GM23338 (cell line): ENCODE results near the gene A2ML1. TPM values are rescaled to one million over a fixed set of nuclear protein-coding genes. Genes with fewer than 3 reads are reported as not detected.

Experiments
- ATAC-seq: fragments of 200-7000 bp; cut with Tn5 transposase; 3 replicates; pipeline ENCODE4 v1.9.1; 2020
- DNase-seq: peaks from one replicate; pipeline ENCODE4 v3.0.0-alpha.2; 2015; ENCODE audit warnings: low spot score
- H2AFZ ChIP-seq: fragments of 200-600 bp; sonication (generic); 2 replicates; pipeline ENCODE4 v1.8.0; 2016; ENCODE audit warnings: antibody characterized with exemption, mild to moderate bottlenecking, moderate library complexity
- H3F3A ChIP-seq: fragments of 200-600 bp; sonication (generic); replicated peaks from 2 replicates; pipeline ENCODE4 v1.8.0; 2017; ENCODE audit warnings: antibody characterized with exemption, mixed run types, low read depth
- H3K27ac ChIP-seq: fragments of 200-600 bp; sonication (generic); 2 replicates; pipeline ENCODE4 v1.6.1; 2016; ENCODE audit warnings: low read depth
- H3K27me3 ChIP-seq: fragments of 200-600 bp; sonication (generic); 2 replicates; pipeline ENCODE4 v1.8.0; 2016; ENCODE audit warnings: mild to moderate bottlenecking, mixed run types, moderate library complexity; ENCODE audit not compliant: insufficient read depth
- H3K36me3 ChIP-seq: fragments of 200-600 bp; sonication (generic); 2 replicates; pipeline ENCODE4 v1.8.0; 2016; ENCODE audit warnings: mild to moderate bottlenecking; ENCODE audit not compliant: insufficient read depth
- H3K4me1 ChIP-seq: fragments of 200-600 bp; sonication (generic); 2 replicates; pipeline ENCODE4 v1.8.0; 2016; ENCODE audit warnings: mild to moderate bottlenecking, moderate library complexity; ENCODE audit not compliant: insufficient read depth
- H3K4me2 ChIP-seq: fragments of 200-600 bp; sonication (generic); 2 replicates; pipeline ENCODE4 v1.7.1; 2017; ENCODE audit warnings: mixed run types
- H3K4me3 ChIP-seq: fragments of 200-600 bp; sonication (generic); 2 replicates; pipeline ENCODE4 v1.6.1; 2016; ENCODE audit warnings: mixed run types
- H3K79me2 ChIP-seq: fragments of 200-600 bp; sonication (generic); replicated peaks from 2 replicates; pipeline ENCODE4 v1.8.0; 2017; ENCODE audit warnings: mild to moderate bottlenecking; ENCODE audit not compliant: insufficient read depth
- H3K9me2 ChIP-seq: fragments of 200-600 bp; sonication (generic); 2 replicates; pipeline ENCODE4 v1.8.0; 2017; ENCODE audit not compliant: insufficient read depth
- H4K20me1 ChIP-seq: fragments of 200-600 bp; sonication (generic); replicated peaks from 2 replicates; pipeline ENCODE4 v1.8.0; 2017; ENCODE audit warnings: mild to moderate bottlenecking; ENCODE audit not compliant: insufficient read depth
- H3K27ac Mint-ChIP-seq: 2 replicates; pipeline ENCODE4 v1.8.0; 2020; ENCODE audit warnings: inconsistent platforms, mild to moderate bottlenecking, moderate library complexity, mixed read lengths
- H3K27me3 Mint-ChIP-seq: 3 replicates; pipeline ENCODE4 v1.8.0; 2022; ENCODE audit warnings: low read depth, mild to moderate bottlenecking, moderate library complexity, mixed read lengths, inconsistent platforms; ENCODE audit not compliant: insufficient read depth, poor library complexity
- H3K36me3 Mint-ChIP-seq: 3 replicates; pipeline ENCODE4 v1.8.0; 2021; ENCODE audit warnings: low read depth, mild to moderate bottlenecking, inconsistent platforms, moderate library complexity, mixed read lengths
- H3K4me1 Mint-ChIP-seq: 3 replicates; pipeline ENCODE4 v1.8.0; 2020; ENCODE audit warnings: mild to moderate bottlenecking, inconsistent platforms, mixed read lengths
- H3K4me3 Mint-ChIP-seq: 3 replicates; pipeline ENCODE4 v1.8.0; 2021; ENCODE audit warnings: moderate library complexity, mild to moderate bottlenecking, inconsistent platforms, mixed read lengths
- H3K9me3 Mint-ChIP-seq: 3 replicates; pipeline ENCODE4 v1.8.0; 2020; ENCODE audit warnings: moderate library complexity, mild to moderate bottlenecking, inconsistent platforms, mixed read lengths
- CREB1 ChIP-seq: fragments of 250-450 bp; sonication (Bioruptor Pico); IDR thresholded peaks from 2 replicates; pipeline ENCODE4 v1.5.0; 2020; ENCODE audit warnings: low read depth, mild to moderate bottlenecking, moderate library complexity
- CTCF ChIP-seq, 2 experiments: fragments of 200-600 bp in 1 of 2; sonication (generic) in 1 of 2; conservative IDR thresholded peaks; 2 replicates each; pipeline versions ENCODE4 v1.5.1 to v1.6.1; 2016 to 2017; ENCODE audit warnings: antibody characterized with exemption in 2 of 2, low read depth in 2 of 2, mild to moderate bottlenecking in 2 of 2, moderate library complexity in 1 of 2
- EZH2 ChIP-seq: fragments of 200-600 bp; sonication (generic); IDR thresholded peaks from one replicate; pipeline ENCODE4 v1.8.0; 2017; ENCODE audit warnings: antibody characterized with exemption, mild to moderate bottlenecking, low read depth; ENCODE audit not compliant: unreplicated experiment
- EZH2phosphoT487 ChIP-seq: fragments of 200-600 bp; sonication (generic); IDR thresholded peaks from one replicate; pipeline ENCODE4 v1.8.1; 2018; ENCODE audit warnings: antibody characterized with exemption; ENCODE audit not compliant: unreplicated experiment
- JUNB ChIP-seq: IDR thresholded peaks from one replicate; pipeline ENCODE4 v1.6.1; 2016; ENCODE audit warnings: antibody characterized with exemption; ENCODE audit not compliant: unreplicated experiment
- NANOG ChIP-seq: IDR thresholded peaks from 2 replicates; pipeline ENCODE4 v1.6.1; 2016; ENCODE audit warnings: antibody characterized with exemption, borderline replicate concordance
- POLR2AphosphoS5 ChIP-seq: IDR thresholded peaks from 2 replicates; pipeline ENCODE4 v1.6.1; 2016; ENCODE audit warnings: antibody characterized with exemption, low read depth
- STAT1 ChIP-seq: IDR thresholded peaks from one replicate; pipeline ENCODE4 v1.6.1; 2016; ENCODE audit warnings: antibody characterized with exemption; ENCODE audit not compliant: unreplicated experiment
- ZNF114 ChIP-seq: fragments of 250-450 bp; sonication (Bioruptor Pico); IDR thresholded peaks from 2 replicates; pipeline ENCODE4 v1.5.0; 2020; ENCODE audit warnings: mild to moderate bottlenecking, moderate library complexity
- ZNF331 ChIP-seq: fragments of 250-450 bp; sonication (Bioruptor Pico); IDR thresholded peaks from 2 replicates; pipeline ENCODE4 v1.5.0; 2020; ENCODE audit warnings: low read depth, mild to moderate bottlenecking, moderate library complexity
- ZNF462 ChIP-seq: fragments of 250-450 bp; sonication (Bioruptor Pico); IDR thresholded peaks from 2 replicates; pipeline ENCODE4 v1.5.0; 2020; ENCODE audit warnings: mild to moderate bottlenecking, moderate library complexity
- polyA plus RNA-seq: library from polyadenylated mRNA; unstranded; fragments of >200 nt; fragmentation: Nextera tagmentation; extraction: Ambion mirVana; gene quantifications from 2 replicates; pipeline ENCODE4 v1.2.1, GENCODE V29; 2016
- total RNA-seq: library from RNA; depleted of rRNA; stranded (reverse); fragments of >200 nt; shearing (Covaris generic); gene quantifications from 2 replicates; pipeline ENCODE4 v1.2.3, GENCODE V29; 2014
- TF ChIP-seq, protein P1 (sequence below): IDR thresholded peaks from one replicate; pipeline ENCODE4 v1.6.1; 2018; ENCODE audit warnings: antibody characterized with exemption; ENCODE audit not compliant: unreplicated experiment
- TF ChIP-seq, protein P2 (sequence below): IDR thresholded peaks from 2 replicates; pipeline ENCODE4 v1.6.1; 2016; ENCODE audit warnings: antibody characterized with exemption

A2ML1 gene
- total and polyA plus RNA-seq, 2 experiments from 2014 or later = 3.8 to 6.0 TPM

GRCh38 chr12:8866429-8866828 is 44.0 kb downstream of the A2ML1 start:
- ATAC-seq = no peak
- no peak for DNase-seq
- peaks cover 23% of the 10 kb centered on the region; the same call in 2 of the 3 replicates for H3K36me3 Mint-ChIP-seq
- H3K4me3 Mint-ChIP-seq = no peak overlapping the region
- no peaks in the 10 kb centered on the region for H3K9me3 Mint-ChIP-seq
- Histone ChIP-seq H3F3A (no peaks in the 10 kb centered on the region), H3K4me1 (no peaks in the 10 kb centered on the region), H4K20me1 (no peaks in the 10 kb centered on the region), H3K79me2 (no peaks in the 10 kb centered on the region), H3K9me2 (no peaks in the 10 kb centered on the region), H3K4me3 (no peak overlapping the region), H3K4me2 (no peak overlapping the region), H3K27me3 (no peaks in the 10 kb centered on the region), H3K36me3 (no peaks in the 10 kb centered on the region), H3K27ac (no peak overlapping the region), H2AFZ (no peak overlapping the region)
- H3K27me3 Mint-ChIP-seq = peaks cover 2% of the 10 kb centered on the region
- TF ChIP-seq JUNB (no peak), EZH2phosphoT487 (no peak), STAT1 (no peak), POLR2AphosphoS5 (no peak), ZNF331 (no peak), CTCF (conservative IDR thresholded peaks at IDR 0.05; ENCODE audit: low read depth in 2 of 2) (no peak), ZNF114 (CRISPR knock-in tag) (no peak), ZNF462 (CRISPR knock-in tag) (no peak), CREB1 (no peak), EZH2 (no peak), NANOG (no peak)
- TF ChIP-seq, protein P1, sequence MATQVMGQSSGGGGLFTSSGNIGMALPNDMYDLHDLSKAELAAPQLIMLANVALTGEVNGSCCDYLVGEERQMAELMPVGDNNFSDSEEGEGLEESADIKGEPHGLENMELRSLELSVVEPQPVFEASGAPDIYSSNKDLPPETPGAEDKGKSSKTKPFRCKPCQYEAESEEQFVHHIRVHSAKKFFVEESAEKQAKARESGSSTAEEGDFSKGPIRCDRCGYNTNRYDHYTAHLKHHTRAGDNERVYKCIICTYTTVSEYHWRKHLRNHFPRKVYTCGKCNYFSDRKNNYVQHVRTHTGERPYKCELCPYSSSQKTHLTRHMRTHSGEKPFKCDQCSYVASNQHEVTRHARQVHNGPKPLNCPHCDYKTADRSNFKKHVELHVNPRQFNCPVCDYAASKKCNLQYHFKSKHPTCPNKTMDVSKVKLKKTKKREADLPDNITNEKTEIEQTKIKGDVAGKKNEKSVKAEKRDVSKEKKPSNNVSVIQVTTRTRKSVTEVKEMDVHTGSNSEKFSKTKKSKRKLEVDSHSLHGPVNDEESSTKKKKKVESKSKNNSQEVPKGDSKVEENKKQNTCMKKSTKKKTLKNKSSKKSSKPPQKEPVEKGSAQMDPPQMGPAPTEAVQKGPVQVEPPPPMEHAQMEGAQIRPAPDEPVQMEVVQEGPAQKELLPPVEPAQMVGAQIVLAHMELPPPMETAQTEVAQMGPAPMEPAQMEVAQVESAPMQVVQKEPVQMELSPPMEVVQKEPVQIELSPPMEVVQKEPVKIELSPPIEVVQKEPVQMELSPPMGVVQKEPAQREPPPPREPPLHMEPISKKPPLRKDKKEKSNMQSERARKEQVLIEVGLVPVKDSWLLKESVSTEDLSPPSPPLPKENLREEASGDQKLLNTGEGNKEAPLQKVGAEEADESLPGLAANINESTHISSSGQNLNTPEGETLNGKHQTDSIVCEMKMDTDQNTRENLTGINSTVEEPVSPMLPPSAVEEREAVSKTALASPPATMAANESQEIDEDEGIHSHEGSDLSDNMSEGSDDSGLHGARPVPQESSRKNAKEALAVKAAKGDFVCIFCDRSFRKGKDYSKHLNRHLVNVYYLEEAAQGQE = no peak
- TF ChIP-seq, protein P2, sequence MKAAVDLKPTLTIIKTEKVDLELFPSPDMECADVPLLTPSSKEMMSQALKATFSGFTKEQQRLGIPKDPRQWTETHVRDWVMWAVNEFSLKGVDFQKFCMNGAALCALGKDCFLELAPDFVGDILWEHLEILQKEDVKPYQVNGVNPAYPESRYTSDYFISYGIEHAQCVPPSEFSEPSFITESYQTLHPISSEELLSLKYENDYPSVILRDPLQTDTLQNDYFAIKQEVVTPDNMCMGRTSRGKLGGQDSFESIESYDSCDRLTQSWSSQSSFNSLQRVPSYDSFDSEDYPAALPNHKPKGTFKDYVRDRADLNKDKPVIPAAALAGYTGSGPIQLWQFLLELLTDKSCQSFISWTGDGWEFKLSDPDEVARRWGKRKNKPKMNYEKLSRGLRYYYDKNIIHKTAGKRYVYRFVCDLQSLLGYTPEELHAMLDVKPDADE = no peak
- H3K4me1 Mint-ChIP-seq = no peaks in the 10 kb centered on the region
- H3K27ac Mint-ChIP-seq = no peak overlapping the region
